HCT116 (cell line): ENCODE results near the gene GPX1. TPM values are rescaled to one million over a fixed set of nuclear protein-coding genes. Genes with fewer than 3 reads are reported as not detected.

Source experiments
- ATAC-seq: fragments of 200-7000 bp; cut with Tn5 transposase; 2 replicates; pipeline ENCODE4 v1.9.1; 2020; ENCODE audit warnings: mild to moderate bottlenecking, moderate library complexity
- BruUV-seq: library from RNA; stranded (reverse); fragments of 400-500 nt; replicated peaks from 2 replicates; lab custom pipeline; 2021; lab: Mats Ljungman, UMichigan
- CTCF ChIA-PET: fragments of 300-600 bp; sonication (Branson Sonifier 250); formaldehyde crosslinking; loops from one replicate; lab custom pipeline; 2021; ENCODE audit warnings: antibody characterized with exemption; lab: Charles Lee
- POLR2A ChIA-PET: fragments of 300-600, 350-600 bp; sonication (Branson Sonifier 250); formaldehyde crosslinking; loops from one replicate; lab custom pipeline; 2021; ENCODE audit warnings: antibody characterized with exemption; lab: Charles Lee
- RAD21 ChIA-PET, 2 experiments: fragments of 300-600 bp; sonication (Branson Sonifier 250); formaldehyde crosslinking; loops; one replicate each; lab custom pipeline; 2023; ENCODE audit warnings: low total read pairs in 2 of 2; ENCODE audit not compliant: uncharacterized antibody in 2 of 2, unreplicated experiment in 2 of 2, low non-redundant PET in 1 of 2; lab: Charles Lee
- DNase-seq: peaks from one replicate; pipeline ENCODE4 v3.0.0-alpha.2; 2010; ENCODE audit warnings: low read depth, low spot score
- H2AFZ ChIP-seq: fragments of 200-600 bp; shearing (Covaris generic), sonication (generic); 2 replicates; pipeline ENCODE4 v1.6.1; 2017; ENCODE audit warnings: low read depth, mixed run types, mixed read lengths, antibody characterized with exemption, low read length; ENCODE audit not compliant: poor library complexity, severe bottlenecking
- H3K27ac ChIP-seq: 2 replicates; pipeline ENCODE4 v1.5.1; 2012; ENCODE audit warnings: low read depth, low read length
- H3K27me3 ChIP-seq: fragments of 200-600 bp; sonication (generic); 2 replicates; pipeline ENCODE4 v1.6.1; 2016; ENCODE audit warnings: mixed run types, low read length, mixed read lengths; ENCODE audit not compliant: insufficient read depth
- H3K36me3 ChIP-seq, 2 experiments: fragments of 200-500 bp in 1 of 2; fragments of 200-600 bp in 1 of 2; sonication (Bioruptor generic) in 1 of 2; sonication (generic) in 1 of 2; 2 replicates each; pipeline versions ENCODE4 v1.5.1 to v1.6.1; 2014 to 2016; ENCODE audit warnings: low read length in 2 of 2, inconsistent platforms in 1 of 2, mixed read lengths in 1 of 2, mixed run types in 1 of 2; ENCODE audit not compliant: insufficient read depth in 2 of 2, control insufficient read depth in 1 of 2
- H3K4me1 ChIP-seq, 2 experiments: fragments of 200-600 bp in 1 of 2; sonication (generic) in 1 of 2; 2 replicates each; pipeline versions ENCODE4 v1.5.1 to v1.6.1; 2012 to 2017; ENCODE audit warnings: low read length in 2 of 2, inconsistent platforms in 1 of 2, mild to moderate bottlenecking in 1 of 2, mixed read lengths in 1 of 2, mixed run types in 1 of 2, moderate library complexity in 1 of 2; ENCODE audit not compliant: insufficient read depth in 2 of 2, control insufficient read depth in 1 of 2
- H3K4me2 ChIP-seq: fragments of 200-600 bp; sonication (generic); 2 replicates; pipeline ENCODE4 v1.6.1; 2017; ENCODE audit warnings: mixed run types, low read length, mixed read lengths
- H3K4me3 ChIP-seq, 2 experiments: fragments of 200-600 bp in 1 of 2; sonication (generic) in 1 of 2; replicated peaks in 1 of 2; 2 replicates each; pipeline ENCODE4 v1.5.1; 2011 to 2016; ENCODE audit warnings: low read length in 2 of 2, control low read depth in 1 of 2, low read depth in 1 of 2, mild to moderate bottlenecking in 1 of 2, mixed read lengths in 1 of 2, mixed run types in 1 of 2
- H3K79me2 ChIP-seq: fragments of 200-600 bp; sonication (generic); 2 replicates; pipeline ENCODE4 v1.6.1; 2017; ENCODE audit warnings: mild to moderate bottlenecking, mixed run types, low read length, moderate library complexity, mixed read lengths; ENCODE audit not compliant: insufficient read depth
- H3K9ac ChIP-seq: fragments of 200-600 bp; sonication (generic); 2 replicates; pipeline ENCODE4 v1.6.1; 2016; ENCODE audit warnings: low read length, mixed read lengths
- H3K9me2 ChIP-seq: fragments of 200-600 bp; sonication (generic), shearing (Covaris generic); 2 replicates; pipeline ENCODE4 v1.6.1; 2017; ENCODE audit warnings: mixed run types, mild to moderate bottlenecking, moderate library complexity; ENCODE audit not compliant: insufficient read depth
- H3K9me3 ChIP-seq, 2 experiments: fragments of 200-500 bp in 1 of 2; fragments of 200-600 bp in 1 of 2; sonication (Bioruptor generic) in 1 of 2; sonication (generic) in 1 of 2; 2 replicates each; pipeline ENCODE4 v1.6.1; 2014 to 2017; ENCODE audit warnings: low read length in 2 of 2, mixed read lengths in 2 of 2, inconsistent platforms in 1 of 2, low read depth in 1 of 2, mild to moderate bottlenecking in 1 of 2, mixed run types in 1 of 2, moderate library complexity in 1 of 2; ENCODE audit not compliant: control insufficient read depth in 1 of 2, insufficient read depth in 1 of 2
- H4K20me1 ChIP-seq: fragments of 200-600 bp; sonication (generic), shearing (Covaris generic); 2 replicates; pipeline ENCODE4 v1.6.1; 2017; ENCODE audit warnings: mixed run types, mild to moderate bottlenecking, moderate library complexity; ENCODE audit not compliant: insufficient read depth
- CEBPB ChIP-seq: IDR thresholded peaks from 2 replicates; pipeline ENCODE4 v1.6.1; 2012; ENCODE audit warnings: low read depth
- ELF1 ChIP-seq: IDR thresholded peaks from 2 replicates; pipeline ENCODE4 v1.6.1; 2012; ENCODE audit warnings: low read depth, borderline replicate concordance
- EZH2 ChIP-seq: fragments of 200-600 bp; sonication (generic); IDR thresholded peaks from 2 replicates; pipeline ENCODE4 v1.6.1; 2017; ENCODE audit warnings: antibody characterized with exemption, mixed run types
- REST ChIP-seq: IDR thresholded peaks from 2 replicates; pipeline ENCODE4 v1.6.1; 2012; ENCODE audit warnings: low read depth
- SIN3A ChIP-seq: IDR thresholded peaks from 2 replicates; pipeline ENCODE4 v1.6.1; 2012; ENCODE audit warnings: low read depth
- SP1 ChIP-seq: IDR thresholded peaks from 2 replicates; pipeline ENCODE4 v1.6.1; 2012; ENCODE audit warnings: low read depth
- TCF7L2 ChIP-seq: IDR thresholded peaks from 2 replicates; pipeline ENCODE4 v1.7.0; 2011; ENCODE audit warnings: borderline replicate concordance, inconsistent platforms; ENCODE audit not compliant: insufficient read depth, insufficient read length; ENCODE audit errors: extremely low read depth
- YY1 ChIP-seq: IDR thresholded peaks from 2 replicates; pipeline ENCODE4 v1.6.1; 2011; ENCODE audit warnings: low read length, low read depth, moderate library complexity, mild to moderate bottlenecking; ENCODE audit not compliant: insufficient replicate concordance; ENCODE audit errors: extremely low read depth
- intact Hi-C: fragments of 100-400 bp; cut with micrococcal nuclease; formaldehyde crosslinking; loops from 2 replicates; pipeline ENCODE4 v1.10.0; 2022
- total RNA-seq: library from RNA; stranded (reverse); gene quantifications from one replicate; pipeline ENCODE4 v1.2.1, GENCODE V29; 2021; ENCODE audit not compliant: unreplicated experiment
- TF ChIP-seq, protein P1 (sequence below): IDR thresholded peaks from 2 replicates; pipeline ENCODE4 v1.6.1; 2012
- TF ChIP-seq, protein P2 (sequence below): IDR thresholded peaks from 2 replicates; pipeline ENCODE4 v1.6.1; 2011; ENCODE audit warnings: mild to moderate bottlenecking, low read length, moderate library complexity; ENCODE audit not compliant: insufficient replicate concordance; ENCODE audit errors: extremely low read depth

Gene GPX1
- total RNA-seq, 1 experiment from 2014 or later, result 330 TPM

DNA sequence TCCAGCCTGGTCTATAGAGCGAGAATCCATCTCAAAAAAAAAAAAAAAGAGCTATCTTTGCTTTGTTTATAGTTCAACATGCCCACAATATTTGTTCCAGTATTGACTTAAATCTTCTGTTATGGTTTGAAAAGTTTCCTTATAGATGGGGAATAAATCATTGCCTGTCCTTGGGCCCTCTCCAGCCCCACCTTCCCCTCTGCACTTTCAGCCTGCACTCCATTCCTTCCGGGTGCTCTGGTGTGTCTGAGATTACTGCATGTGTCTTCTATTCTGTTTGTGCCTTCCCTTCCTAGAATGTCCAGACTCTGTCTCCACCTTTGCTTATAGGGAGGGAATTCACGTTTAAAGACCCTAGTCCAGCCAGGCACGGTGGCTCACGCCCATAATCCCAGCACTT, 25.2 kb upstream of the GPX1 start:
- peaks cover 99% of the 10 kb centered on the region for H3K79me2 ChIP-seq
- no peak for ATAC-seq
- H2AFZ ChIP-seq, result no peak overlapping the region
- no peak for DNase-seq
- H3K4me2 ChIP-seq, result no peak overlapping the region
- no peaks in the 10 kb centered on the region for H3K9me3 ChIP-seq
- no peak overlapping the region for H3K4me3 ChIP-seq
- POLR2A ChIA-PET, result no interaction called here
- no peaks in the 10 kb centered on the region for H3K27me3 ChIP-seq
- no TSS peak for BruUV-seq
- peaks cover 30% of the 10 kb centered on the region; the same call in 1 of the 2 replicates for H4K20me1 ChIP-seq
- H3K27ac ChIP-seq, result no peak overlapping the region
- no peak overlapping the region for H3K9ac ChIP-seq
- H3K9me2 ChIP-seq, result no peaks in the 10 kb centered on the region
- H3K36me3 ChIP-seq, result no peaks in the 10 kb centered on the region; a peak in 1 of 4 replicates
- H3K4me1 ChIP-seq, result peaks cover 18 to 31% of the 10 kb centered on the region in 2 experiments
- no peak for TF ChIP-seq SP1
- TF ChIP-seq, protein P1, sequence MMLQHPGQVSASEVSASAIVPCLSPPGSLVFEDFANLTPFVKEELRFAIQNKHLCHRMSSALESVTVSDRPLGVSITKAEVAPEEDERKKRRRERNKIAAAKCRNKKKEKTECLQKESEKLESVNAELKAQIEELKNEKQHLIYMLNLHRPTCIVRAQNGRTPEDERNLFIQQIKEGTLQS, result no peak
- TF ChIP-seq, protein P2, sequence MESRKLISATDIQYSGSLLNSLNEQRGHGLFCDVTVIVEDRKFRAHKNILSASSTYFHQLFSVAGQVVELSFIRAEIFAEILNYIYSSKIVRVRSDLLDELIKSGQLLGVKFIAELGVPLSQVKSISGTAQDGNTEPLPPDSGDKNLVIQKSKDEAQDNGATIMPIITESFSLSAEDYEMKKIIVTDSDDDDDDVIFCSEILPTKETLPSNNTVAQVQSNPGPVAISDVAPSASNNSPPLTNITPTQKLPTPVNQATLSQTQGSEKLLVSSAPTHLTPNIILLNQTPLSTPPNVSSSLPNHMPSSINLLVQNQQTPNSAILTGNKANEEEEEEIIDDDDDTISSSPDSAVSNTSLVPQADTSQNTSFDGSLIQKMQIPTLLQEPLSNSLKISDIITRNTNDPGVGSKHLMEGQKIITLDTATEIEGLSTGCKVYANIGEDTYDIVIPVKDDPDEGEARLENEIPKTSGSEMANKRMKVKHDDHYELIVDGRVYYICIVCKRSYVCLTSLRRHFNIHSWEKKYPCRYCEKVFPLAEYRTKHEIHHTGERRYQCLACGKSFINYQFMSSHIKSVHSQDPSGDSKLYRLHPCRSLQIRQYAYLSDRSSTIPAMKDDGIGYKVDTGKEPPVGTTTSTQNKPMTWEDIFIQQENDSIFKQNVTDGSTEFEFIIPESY, result no peak
- no peak for TF ChIP-seq SIN3A
- TF ChIP-seq TCF7L2, result no peak
- TF ChIP-seq, all 23 proteins: peak for 0
- ChIA-PET RAD21 (no interaction called here), CTCF (no interaction called here)
- intact Hi-C loops, result no loop called here

DNA sequence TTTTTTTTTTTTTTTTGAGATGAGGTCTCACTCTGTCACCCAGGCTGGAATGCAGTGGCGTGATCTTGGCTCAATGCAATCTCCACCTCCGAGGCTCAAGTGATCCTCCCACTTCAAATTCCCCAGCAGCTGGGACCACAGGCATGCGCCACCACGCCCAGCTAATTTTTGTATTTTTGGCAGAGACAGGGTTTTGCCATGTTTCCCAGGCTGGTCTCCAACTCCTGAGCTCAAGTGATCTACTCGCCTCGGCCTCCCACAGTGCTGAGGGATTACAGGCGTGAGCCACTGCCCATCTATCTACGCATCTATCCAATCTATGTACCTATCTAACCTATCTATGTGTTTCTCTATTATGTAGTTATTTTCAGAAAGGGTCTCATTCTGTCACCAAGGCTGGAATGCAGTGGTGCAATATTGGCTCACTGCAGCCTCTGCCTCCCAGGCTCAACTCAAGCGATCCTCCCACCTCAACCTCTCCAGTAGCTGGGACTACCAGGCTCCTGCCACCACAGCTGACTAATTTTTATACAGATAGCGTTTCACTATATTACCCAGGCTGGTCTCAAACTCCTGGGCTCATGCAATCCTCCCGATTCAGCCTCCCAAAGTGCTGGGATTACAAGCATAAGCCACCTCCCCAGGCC, 20.2 kb upstream of the GPX1 start:
- BruUV-seq, result no TSS peak
- no peak for TF ChIP-seq CEBPB
- TF ChIP-seq, protein P1, result no peak
- TF ChIP-seq REST, result no peak
- TF ChIP-seq TCF7L2, result no peak
- TF ChIP-seq ELF1, result no peak
- no peak for TF ChIP-seq EZH2
- TF ChIP-seq SIN3A, result no peak
- no peak for TF ChIP-seq YY1
- Histone ChIP-seq H3K4me3 (no peak overlapping the region), H3K9me3 (no peaks in the 10 kb centered on the region), H3K27ac (peak overlapping the region; percentile 45; the same call in 1 of the 2 replicates), H3K9me2 (no peaks in the 10 kb centered on the region), H3K36me3 (peaks cover 6 to 17% of the 10 kb centered on the region in 2 experiments; a peak in 3 of 4 replicates), H3K4me2 (peak overlapping the region; percentile 40), H2AFZ (no peak overlapping the region), H3K79me2 (peaks cover 100% of the 10 kb centered on the region), H3K27me3 (no peaks in the 10 kb centered on the region), H3K4me1 (peaks cover 28 to 34% of the 10 kb centered on the region in 2 experiments), H4K20me1 (peaks cover 12% of the 10 kb centered on the region; the same call in 1 of the 2 replicates), H3K9ac (no peak overlapping the region)
- CTCF ChIA-PET, result no interaction called here
- RAD21 ChIA-PET, result no interaction called here
- ATAC-seq (peak; percentile 73), DNase-seq (no peak)
- POLR2A ChIA-PET, result interaction anchor here (0.7 kb wide), 1 partner anchor 19 kb away, joined by 4 read pairs; no protein-coding TSS in a partner anchor
- intact Hi-C loops, result no loop called here
